HUES48 (cell line): ENCODE results near the gene ESR1.
"Not testable (repeated sequence)": the region's sequence is repeated elsewhere in the genome, so short reads cannot be mapped to it uniquely, and the experiment has no call there.

ENCODE experiments used
- H3K27ac ChIP-seq: one replicate; pipeline ENCODE4 v1.7.0; 2013; ENCODE audit warnings: low read depth, low read length, inconsistent platforms
- H3K27me3 ChIP-seq: 2 replicates; pipeline ENCODE4 v1.6.1; 2013; ENCODE audit warnings: mild to moderate bottlenecking, low read length; ENCODE audit not compliant: control insufficient read depth, insufficient read depth
- H3K36me3 ChIP-seq: 2 replicates; pipeline ENCODE4 v1.6.1; 2013; ENCODE audit warnings: low read length; ENCODE audit not compliant: control insufficient read depth, insufficient read depth
- H3K4me1 ChIP-seq: 2 replicates; pipeline ENCODE4 v1.6.1; 2013; ENCODE audit warnings: mild to moderate bottlenecking, low read length; ENCODE audit not compliant: control insufficient read depth, insufficient read depth
- H3K4me3 ChIP-seq: 2 replicates; pipeline ENCODE4 v1.5.1; 2013; ENCODE audit warnings: mild to moderate bottlenecking, low read depth, low read length
- H3K9ac ChIP-seq: 2 replicates; pipeline ENCODE4 v1.6.1; 2013; ENCODE audit warnings: mild to moderate bottlenecking, low read depth, low read length, moderate library complexity
- H3K9me3 ChIP-seq: 2 replicates; pipeline ENCODE4 v1.6.1; 2013; ENCODE audit warnings: low read length; ENCODE audit not compliant: control insufficient read depth, insufficient read depth

The ESR1 gene

GRCh38 chr6:151917531-151918329 is 110.2 kb downstream of the ESR1 start:
- no peak overlapping the region for H3K9ac ChIP-seq
- no peak overlapping the region for H3K27ac ChIP-seq
- H3K4me1 ChIP-seq = peaks cover 14% of the 10 kb centered on the region
- H3K9me3 ChIP-seq = no peaks in the 10 kb centered on the region
- H3K27me3 ChIP-seq = no peaks in the 10 kb centered on the region
- H3K36me3 ChIP-seq = no peaks in the 10 kb centered on the region
- no peak overlapping the region for H3K4me3 ChIP-seq

GRCh38 chr6:151940307-151940706 is 132.8 kb downstream of the ESR1 start:
- H3K9ac ChIP-seq = no peak overlapping the region
- no peak overlapping the region for H3K4me3 ChIP-seq
- no peak overlapping the region for H3K27ac ChIP-seq
- no peaks in the 10 kb centered on the region for H3K4me1 ChIP-seq
- no peaks in the 10 kb centered on the region for H3K27me3 ChIP-seq
- no peaks in the 10 kb centered on the region for H3K9me3 ChIP-seq
- no peaks in the 10 kb centered on the region for H3K36me3 ChIP-seq

GRCh38 chr6:151948002-151948743 is 140.7 kb downstream of the ESR1 start:
- Histone ChIP-seq H3K9ac (no peak overlapping the region), H3K27ac (no peak overlapping the region), H3K27me3 (no peaks in the 10 kb centered on the region), H3K36me3 (no peaks in the 10 kb centered on the region), H3K4me3 (no peak overlapping the region), H3K4me1 (no peaks in the 10 kb centered on the region), H3K9me3 (no peaks in the 10 kb centered on the region)

GRCh38 chr6:151958332-151958731 is 150.8 kb downstream of the ESR1 start:
- no peak overlapping the region for H3K4me3 ChIP-seq
- no peaks in the 10 kb centered on the region for H3K9me3 ChIP-seq
- H3K27me3 ChIP-seq = no peaks in the 10 kb centered on the region
- no peak overlapping the region for H3K9ac ChIP-seq
- H3K27ac ChIP-seq = no peak overlapping the region
- H3K4me1 ChIP-seq = no peaks in the 10 kb centered on the region
- no peaks in the 10 kb centered on the region for H3K36me3 ChIP-seq

- Histone ChIP-seq H3K27ac (no peak overlapping the region), H3K4me1 (no peaks in the 10 kb centered on the region), H3K9me3 (no peaks in the 10 kb centered on the region), H3K27me3 (no peaks in the 10 kb centered on the region), H3K4me3 (no peak overlapping the region), H3K36me3 (no peaks in the 10 kb centered on the region), H3K9ac (no peak overlapping the region)
Observed at GRCh38 chr6:151959086-151959485, 151.6 kb downstream of the ESR1 start.

- H3K36me3 ChIP-seq = no peaks in the 10 kb centered on the region
- no peak overlapping the region for H3K27ac ChIP-seq
- no peak overlapping the region for H3K4me3 ChIP-seq
- H3K9me3 ChIP-seq = no peaks in the 10 kb centered on the region
- H3K27me3 ChIP-seq = no peaks in the 10 kb centered on the region
- H3K9ac ChIP-seq = no peak overlapping the region
- no peaks in the 10 kb centered on the region for H3K4me1 ChIP-seq
Observed at GRCh38 chr6:151961809-151962208, 154.3 kb downstream of the ESR1 start.

- H3K9ac ChIP-seq = no peak overlapping the region
- H3K9me3 ChIP-seq = no peaks in the 10 kb centered on the region
- no peaks in the 10 kb centered on the region for H3K27me3 ChIP-seq
- no peaks in the 10 kb centered on the region for H3K4me1 ChIP-seq
- no peak overlapping the region for H3K27ac ChIP-seq
- H3K4me3 ChIP-seq = no peak overlapping the region
- no peaks in the 10 kb centered on the region for H3K36me3 ChIP-seq
Observed at GRCh38 chr6:151962246-151962846, 154.9 kb downstream of the ESR1 start.

GRCh38 chr6:151963001-151963400 is 155.5 kb downstream of the ESR1 start:
- Histone ChIP-seq H3K9ac (no peak overlapping the region), H3K27ac (no peak overlapping the region), H3K27me3 (no peaks in the 10 kb centered on the region), H3K36me3 (no peaks in the 10 kb centered on the region), H3K9me3 (no peaks in the 10 kb centered on the region), H3K4me1 (no peaks in the 10 kb centered on the region), H3K4me3 (no peak overlapping the region)

GRCh38 chr6:151964412-151964811 is 156.9 kb downstream of the ESR1 start:
- not testable (repeated sequence) for H3K9me3 ChIP-seq, H3K36me3 ChIP-seq, H3K27ac ChIP-seq, H3K4me3 ChIP-seq, H3K27me3 ChIP-seq, H3K9ac ChIP-seq, H3K4me1 ChIP-seq

- Histone ChIP-seq H3K9ac (no peak overlapping the region), H3K27ac (no peak overlapping the region), H3K27me3 (no peaks in the 10 kb centered on the region), H3K4me1 (no peaks in the 10 kb centered on the region), H3K4me3 (no peak overlapping the region), H3K9me3 (no peaks in the 10 kb centered on the region), H3K36me3 (no peaks in the 10 kb centered on the region)
Observed at GRCh38 chr6:151974061-151974617, 166.7 kb downstream of the ESR1 start.

GRCh38 chr6:151975795-151976194 is 168.3 kb downstream of the ESR1 start:
- no peak overlapping the region for H3K27ac ChIP-seq
- no peak overlapping the region for H3K4me3 ChIP-seq
- no peak overlapping the region for H3K9ac ChIP-seq
- H3K9me3 ChIP-seq = no peaks in the 10 kb centered on the region
- H3K36me3 ChIP-seq = no peaks in the 10 kb centered on the region
- no peaks in the 10 kb centered on the region for H3K4me1 ChIP-seq
- no peaks in the 10 kb centered on the region for H3K27me3 ChIP-seq
